HL-60 (cell line): ENCODE data around the gene RB1.
"Not testable (repeated sequence)": the region's sequence is repeated elsewhere in the genome, so short reads cannot be mapped to it uniquely, and the experiment has no call there.

Experiments
- DNase-seq, 2 experiments: peaks; one replicate each; pipeline ENCODE4 v3.0.0-alpha.2; 2010 to 2020; ENCODE audit warnings: low read depth in 1 of 2, low spot score in 1 of 2
- H3K27ac ChIP-seq: fragments of 250-450 bp; sonication (Bioruptor Pico); replicated peaks from 2 replicates; pipeline ENCODE4 v1.5.1; 2020; ENCODE audit warnings: mild to moderate bottlenecking, moderate library complexity
- H3K27me3 ChIP-seq: fragments of 250-450 bp; sonication (Bioruptor Pico); 2 replicates; pipeline ENCODE4 v1.5.1; 2021; ENCODE audit warnings: mild to moderate bottlenecking, moderate library complexity; ENCODE audit not compliant: insufficient read depth, poor library complexity, severe bottlenecking
- H3K4me3 ChIP-seq: replicated peaks from 2 replicates; pipeline ENCODE4 v1.5.1; 2011; ENCODE audit warnings: mild to moderate bottlenecking, control low read depth, low read length; ENCODE audit not compliant: insufficient read depth
- GABPA ChIP-seq: IDR thresholded peaks from 2 replicates; pipeline ENCODE4 v1.6.1; 2012; ENCODE audit warnings: low read depth
- POLR2AphosphoS5 ChIP-seq: IDR thresholded peaks from 2 replicates; pipeline ENCODE4 v1.6.1; 2012; ENCODE audit warnings: low read depth
- SPI1 ChIP-seq: IDR thresholded peaks from 2 replicates; pipeline ENCODE4 v1.6.1; 2012; ENCODE audit warnings: low read depth, mild to moderate bottlenecking, borderline replicate concordance
- TF ChIP-seq, protein P1 (sequence below): IDR thresholded peaks from 2 replicates; pipeline ENCODE4 v1.6.1; 2012; ENCODE audit warnings: low read depth; ENCODE audit not compliant: insufficient replicate concordance
- TF ChIP-seq, protein P2 (sequence below): IDR thresholded peaks from one replicate; pipeline ENCODE4 v1.5.1; 2011; ENCODE audit warnings: low read length, control low read depth, inconsistent platforms; ENCODE audit not compliant: insufficient read depth

The RB1 gene

DNA sequence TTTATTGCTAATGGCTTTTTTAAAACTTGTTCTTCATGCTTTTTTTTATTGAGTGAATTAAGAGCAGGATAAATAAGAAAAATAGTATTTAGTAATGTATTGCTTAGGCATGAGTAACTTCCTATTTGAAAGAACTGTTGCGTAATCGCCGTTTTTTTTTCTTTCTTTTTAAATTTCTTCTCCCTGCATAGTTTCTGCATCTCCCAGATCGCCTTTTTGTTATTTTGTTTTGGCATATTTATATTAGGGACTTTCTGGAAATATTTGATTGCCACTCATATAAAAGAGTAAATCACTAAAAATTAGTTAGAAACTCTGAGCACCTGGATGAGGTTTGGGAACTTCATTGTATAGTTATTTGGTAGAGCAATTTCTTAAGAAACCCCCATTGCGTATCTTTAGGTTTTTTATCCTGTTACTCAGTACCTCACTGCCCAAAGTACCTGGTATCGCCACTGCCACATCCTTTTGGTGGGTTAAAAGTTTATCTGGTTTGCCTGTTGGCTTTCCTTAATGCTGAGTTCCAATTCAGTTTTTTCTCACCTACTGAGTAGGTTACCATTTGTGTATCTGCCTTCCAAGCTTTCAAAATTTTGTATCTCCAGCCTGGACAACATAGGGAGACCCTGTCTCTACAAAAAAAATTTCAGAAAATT, 145.5 kb downstream of the RB1 start:
- H3K27ac ChIP-seq: peak overlapping the region; percentile 20; the same call in 1 of the 2 replicates
- DNase-seq: peak; percentile 22 to 23
- peak overlapping the region; percentile 10; the same call in 1 of the 2 replicates for H3K4me3 ChIP-seq
- no peaks in the 10 kb centered on the region for H3K27me3 ChIP-seq
- TF ChIP-seq GABPA: no peak
- TF ChIP-seq, protein P1, sequence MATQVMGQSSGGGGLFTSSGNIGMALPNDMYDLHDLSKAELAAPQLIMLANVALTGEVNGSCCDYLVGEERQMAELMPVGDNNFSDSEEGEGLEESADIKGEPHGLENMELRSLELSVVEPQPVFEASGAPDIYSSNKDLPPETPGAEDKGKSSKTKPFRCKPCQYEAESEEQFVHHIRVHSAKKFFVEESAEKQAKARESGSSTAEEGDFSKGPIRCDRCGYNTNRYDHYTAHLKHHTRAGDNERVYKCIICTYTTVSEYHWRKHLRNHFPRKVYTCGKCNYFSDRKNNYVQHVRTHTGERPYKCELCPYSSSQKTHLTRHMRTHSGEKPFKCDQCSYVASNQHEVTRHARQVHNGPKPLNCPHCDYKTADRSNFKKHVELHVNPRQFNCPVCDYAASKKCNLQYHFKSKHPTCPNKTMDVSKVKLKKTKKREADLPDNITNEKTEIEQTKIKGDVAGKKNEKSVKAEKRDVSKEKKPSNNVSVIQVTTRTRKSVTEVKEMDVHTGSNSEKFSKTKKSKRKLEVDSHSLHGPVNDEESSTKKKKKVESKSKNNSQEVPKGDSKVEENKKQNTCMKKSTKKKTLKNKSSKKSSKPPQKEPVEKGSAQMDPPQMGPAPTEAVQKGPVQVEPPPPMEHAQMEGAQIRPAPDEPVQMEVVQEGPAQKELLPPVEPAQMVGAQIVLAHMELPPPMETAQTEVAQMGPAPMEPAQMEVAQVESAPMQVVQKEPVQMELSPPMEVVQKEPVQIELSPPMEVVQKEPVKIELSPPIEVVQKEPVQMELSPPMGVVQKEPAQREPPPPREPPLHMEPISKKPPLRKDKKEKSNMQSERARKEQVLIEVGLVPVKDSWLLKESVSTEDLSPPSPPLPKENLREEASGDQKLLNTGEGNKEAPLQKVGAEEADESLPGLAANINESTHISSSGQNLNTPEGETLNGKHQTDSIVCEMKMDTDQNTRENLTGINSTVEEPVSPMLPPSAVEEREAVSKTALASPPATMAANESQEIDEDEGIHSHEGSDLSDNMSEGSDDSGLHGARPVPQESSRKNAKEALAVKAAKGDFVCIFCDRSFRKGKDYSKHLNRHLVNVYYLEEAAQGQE: no peak
- TF ChIP-seq SPI1: no peak
- TF ChIP-seq, protein P2, sequence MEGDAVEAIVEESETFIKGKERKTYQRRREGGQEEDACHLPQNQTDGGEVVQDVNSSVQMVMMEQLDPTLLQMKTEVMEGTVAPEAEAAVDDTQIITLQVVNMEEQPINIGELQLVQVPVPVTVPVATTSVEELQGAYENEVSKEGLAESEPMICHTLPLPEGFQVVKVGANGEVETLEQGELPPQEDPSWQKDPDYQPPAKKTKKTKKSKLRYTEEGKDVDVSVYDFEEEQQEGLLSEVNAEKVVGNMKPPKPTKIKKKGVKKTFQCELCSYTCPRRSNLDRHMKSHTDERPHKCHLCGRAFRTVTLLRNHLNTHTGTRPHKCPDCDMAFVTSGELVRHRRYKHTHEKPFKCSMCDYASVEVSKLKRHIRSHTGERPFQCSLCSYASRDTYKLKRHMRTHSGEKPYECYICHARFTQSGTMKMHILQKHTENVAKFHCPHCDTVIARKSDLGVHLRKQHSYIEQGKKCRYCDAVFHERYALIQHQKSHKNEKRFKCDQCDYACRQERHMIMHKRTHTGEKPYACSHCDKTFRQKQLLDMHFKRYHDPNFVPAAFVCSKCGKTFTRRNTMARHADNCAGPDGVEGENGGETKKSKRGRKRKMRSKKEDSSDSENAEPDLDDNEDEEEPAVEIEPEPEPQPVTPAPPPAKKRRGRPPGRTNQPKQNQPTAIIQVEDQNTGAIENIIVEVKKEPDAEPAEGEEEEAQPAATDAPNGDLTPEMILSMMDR: no peak

DNA sequence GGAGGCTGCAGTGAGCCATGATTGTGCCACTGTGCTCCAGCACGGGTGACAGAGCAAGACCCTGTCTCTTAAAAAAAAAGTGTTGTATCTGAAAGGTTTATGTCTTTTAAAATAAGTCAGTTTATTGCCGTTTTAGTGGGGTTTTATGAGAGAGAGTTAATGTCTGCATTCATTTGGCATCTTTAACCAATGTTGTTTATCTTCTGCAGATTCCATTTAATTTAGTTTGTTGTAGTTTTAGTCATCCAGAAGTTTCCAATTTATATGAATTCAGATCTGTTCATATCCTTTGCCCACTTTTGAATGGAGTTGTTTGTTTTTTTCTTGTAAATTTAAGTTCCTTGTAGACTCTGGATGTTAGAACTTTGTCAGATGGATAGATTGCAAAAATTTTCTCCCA, 146.1 kb downstream of the RB1 start:
- TF ChIP-seq, protein P1: no peak
- no peak for TF ChIP-seq GABPA
- no peak for TF ChIP-seq SPI1
- no peak for TF ChIP-seq POLR2AphosphoS5
- TF ChIP-seq, protein P2: no peak
- no peak for DNase-seq
- no peak overlapping the region for H3K4me3 ChIP-seq
- peak overlapping the region; percentile 20; the same call in 1 of the 2 replicates for H3K27ac ChIP-seq
- H3K27me3 ChIP-seq: no peaks in the 10 kb centered on the region

DNA sequence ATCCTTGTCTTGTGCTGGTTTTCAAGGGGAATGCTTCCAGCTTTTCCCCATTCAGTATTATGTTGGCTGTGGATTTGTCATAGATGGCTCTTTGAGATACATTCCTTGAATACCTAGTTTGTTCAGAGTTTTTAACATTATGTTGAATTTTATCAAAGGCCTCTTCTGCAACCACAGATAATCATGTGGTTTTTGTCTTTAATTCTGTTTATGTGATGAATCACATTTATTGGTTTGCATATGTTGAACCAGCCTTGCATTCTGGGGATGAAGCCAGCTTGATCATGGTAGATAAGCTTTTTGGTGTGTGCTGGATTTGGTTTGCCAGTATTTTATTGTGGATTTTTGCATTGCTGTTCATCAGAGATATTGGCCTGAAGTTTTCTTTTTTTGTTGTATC, 147.6 kb downstream of the RB1 start:
- H3K27me3 ChIP-seq, H3K27ac ChIP-seq, H3K4me3 ChIP-seq, DNase-seq: not testable (repeated sequence)

DNA sequence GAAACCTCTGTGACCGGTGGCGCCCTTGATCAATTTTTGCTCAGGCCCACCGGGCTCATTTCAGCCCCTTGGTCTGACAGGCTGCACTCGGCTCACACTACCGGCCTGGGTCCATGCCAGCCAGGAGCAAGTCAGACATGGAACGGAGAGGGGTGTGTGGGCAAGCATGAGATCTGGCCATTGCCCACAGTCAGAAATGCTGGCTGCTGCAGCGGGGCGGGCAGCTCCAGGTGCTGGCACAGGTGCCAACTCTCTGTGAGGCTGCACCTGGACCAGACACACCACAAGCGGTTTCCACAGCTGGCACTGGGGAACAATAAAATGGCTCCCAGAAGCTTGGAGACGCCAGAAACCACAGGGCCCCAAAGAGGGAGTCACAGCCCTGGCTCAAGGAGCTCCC, 153.0 kb downstream of the RB1 start:
- DNase-seq: no peak
- H3K27ac ChIP-seq: no peak overlapping the region
- TF ChIP-seq SPI1 (no peak), GABPA (no peak)
- TF ChIP-seq, protein P1: no peak
- TF ChIP-seq, protein P2: no peak
- no peaks in the 10 kb centered on the region for H3K27me3 ChIP-seq
- H3K4me3 ChIP-seq: no peak overlapping the region
